ENCODE data around the gene RGS10. TPM values are rescaled to one million over a fixed set of nuclear protein-coding genes. Genes with fewer than 3 reads are reported as not detected.

RGS10 gene
- polyA plus RNA-seq, 1 experiment: 219 TPM

GRCh38 chr10:119488675-119489074, 53.8 kb downstream of the RGS10 start:
- H3K27ac ChIP-seq (ENCODE audit: low read depth, low read length): no peak overlapping the region
- no peaks in the 10 kb centered on the region for H3K9me3 ChIP-seq (ENCODE audit: control insufficient read depth, insufficient read depth, low read length)
- POLR2A ChIA-PET: interaction anchor here (0.7 kb wide), 1 partner anchor 286 kb away, joined by 5 read pairs; no protein-coding TSS in a partner anchor
- CTCF ChIA-PET: interaction anchor here (0.6 to 3.9 kb wide), 4 partner anchors 18 to 289 kb away, joined by 4 to 40 read pairs (median 8); no protein-coding TSS in a partner anchor
- no peak for DNase-seq (ENCODE audit: low read depth, low spot score)
- no peak for TF ChIP-seq CTCF (IDR thresholded peaks at IDR 0.05; ENCODE audit: low read depth, low read length)
- no peak overlapping the region for H3K4me3 ChIP-seq (ENCODE audit: low read depth, low read length)
- no peaks in the 10 kb centered on the region for H3K27me3 ChIP-seq (ENCODE audit: control insufficient read depth, insufficient read depth, low read length)

- DNase-seq (ENCODE audit: low read depth, low spot score): no peak
These were observed 58.7 kb downstream of the RGS10 start for GRCh38 chr10:119483839-119484238.

GRCh38 chr10:119483001-119483400, 59.5 kb downstream of the RGS10 start:
- no peaks in the 10 kb centered on the region for H3K9me3 ChIP-seq (ENCODE audit: control insufficient read depth, insufficient read depth, low read length)
- no peak for TF ChIP-seq CTCF (IDR thresholded peaks at IDR 0.05; ENCODE audit: low read depth, low read length)

More at GRCh38 chr10:119483839-119484238, 58.7 kb downstream of the RGS10 start:
- H3K9me3 ChIP-seq (ENCODE audit: control insufficient read depth, insufficient read depth, low read length): no peaks in the 10 kb centered on the region
- H3K4me3 ChIP-seq (ENCODE audit: low read depth, low read length): no peak overlapping the region
- H3K27me3 ChIP-seq (ENCODE audit: control insufficient read depth, insufficient read depth, low read length): peaks cover 8% of the 10 kb centered on the region
- H3K27ac ChIP-seq (ENCODE audit: low read depth, low read length): no peak overlapping the region
- ChIA-PET POLR2A (interaction anchor here (0.6 kb wide), 1 partner anchor 645 kb away, joined by 6 read pairs; no protein-coding TSS in a partner anchor), CTCF (no interaction called here)
- TF ChIP-seq CTCF (IDR thresholded peaks at IDR 0.05; ENCODE audit: low read depth, low read length): no peak

GRCh38 chr10:119481781-119482426, 60.6 kb downstream of the RGS10 start:
- Histone ChIP-seq H3K27ac (ENCODE audit: low read depth, low read length) (no peak overlapping the region), H3K27me3 (ENCODE audit: control insufficient read depth, insufficient read depth, low read length) (peaks cover 25% of the 10 kb centered on the region), H3K9me3 (ENCODE audit: control insufficient read depth, insufficient read depth, low read length) (no peaks in the 10 kb centered on the region), H3K4me3 (ENCODE audit: low read depth, low read length) (no peak overlapping the region)
- ChIA-PET CTCF (interaction anchor here (0.9 to 2.0 kb wide), 2 partner anchors 62 to 283 kb away, joined by 3 to 11 read pairs; no protein-coding TSS in a partner anchor), POLR2A (no interaction called here)
- TF ChIP-seq CTCF (IDR thresholded peaks at IDR 0.05; ENCODE audit: low read depth, low read length): no peak
- no peak for DNase-seq (ENCODE audit: low read depth, low spot score)

More at GRCh38 chr10:119483001-119483400, 59.5 kb downstream of the RGS10 start:
- H3K27ac ChIP-seq (ENCODE audit: low read depth, low read length): no peak overlapping the region
- H3K4me3 ChIP-seq (ENCODE audit: low read depth, low read length): no peak overlapping the region
- no peak for DNase-seq (ENCODE audit: low read depth, low spot score)
- CTCF ChIA-PET: no interaction called here
- POLR2A ChIA-PET: interaction anchor here (0.6 kb wide), 1 partner anchor 645 kb away, joined by 6 read pairs; no protein-coding TSS in a partner anchor
- H3K27me3 ChIP-seq (ENCODE audit: control insufficient read depth, insufficient read depth, low read length): peaks cover 14% of the 10 kb centered on the region

GRCh38 chr10:119480667-119481066, 61.9 kb downstream of the RGS10 start:
- POLR2A ChIA-PET: interaction anchor here (0.6 to 0.7 kb wide), 2 partner anchors 11 to 69 kb away, joined by 3 to 6 read pairs; no protein-coding TSS in a partner anchor
- H3K4me3 ChIP-seq (ENCODE audit: low read depth, low read length): no peak overlapping the region
- no peak overlapping the region for H3K27ac ChIP-seq (ENCODE audit: low read depth, low read length)
- no peak for TF ChIP-seq CTCF (IDR thresholded peaks at IDR 0.05; ENCODE audit: low read depth, low read length)
- CTCF ChIA-PET: interaction anchor here (1.0 to 2.0 kb wide), 2 partner anchors 9 to 282 kb away, joined by 3 to 11 read pairs; no protein-coding TSS in a partner anchor
- no peak for DNase-seq (ENCODE audit: low read depth, low spot score)
- H3K9me3 ChIP-seq (ENCODE audit: control insufficient read depth, insufficient read depth, low read length): no peaks in the 10 kb centered on the region
- H3K27me3 ChIP-seq (ENCODE audit: control insufficient read depth, insufficient read depth, low read length): peaks cover 29% of the 10 kb centered on the region
